ENCODE data around the gene PPDPF. TPM values are rescaled to one million over a fixed set of nuclear protein-coding genes. Genes with fewer than 3 reads are reported as not detected.

Gene PPDPF
- total RNA-seq, 1 donor from 2014 or later: 257 TPM

GRCh38 chr20:63543131-63543530 is 22.6 kb downstream of the PPDPF start:
- DNase-seq (ENCODE audit: low spot score) (no peak), ATAC-seq (no peak)
- intact Hi-C loops (cut with DNase I): no loop called here

- ATAC-seq (no peak), DNase-seq (ENCODE audit: low spot score) (no peak)
- intact Hi-C loops (cut with DNase I): no loop called here
Observed at GRCh38 chr20:63543733-63544132, 23.2 kb downstream of the PPDPF start.

GRCh38 chr20:63544241-63544957 is 23.8 kb downstream of the PPDPF start:
- no peak for ATAC-seq
- no peak for DNase-seq (ENCODE audit: low spot score)
- intact Hi-C loops (cut with DNase I): no loop called here

GRCh38 chr20:63544958-63545516 is 24.5 kb downstream of the PPDPF start:
- DNase-seq (ENCODE audit: low spot score) (no peak), ATAC-seq (no peak)
- intact Hi-C loops (cut with DNase I): no loop called here

- DNase-seq (ENCODE audit: low spot score): no peak
- intact Hi-C loops (cut with DNase I): no loop called here
- ATAC-seq: no peak
Observed at GRCh38 chr20:63545814-63546213, 25.2 kb downstream of the PPDPF start.

- intact Hi-C loops (cut with DNase I): no loop called here
Observed at GRCh38 chr20:63546256-63546955, 25.8 kb downstream of the PPDPF start.

GRCh38 chr20:63546956-63547724 is 26.6 kb downstream of the PPDPF start:
- intact Hi-C loops (cut with DNase I): no loop called here
- ATAC-seq: no peak
- DNase-seq (ENCODE audit: low spot score): no peak

More at GRCh38 chr20:63546256-63546955, 25.8 kb downstream of the PPDPF start:
- ATAC-seq (no peak), DNase-seq (ENCODE audit: low spot score) (no peak)

- DNase-seq (ENCODE audit: low spot score) (no peak), ATAC-seq (no peak)
- intact Hi-C loops (cut with DNase I): no loop called here
Observed at GRCh38 chr20:63547725-63548480, 27.3 kb downstream of the PPDPF start, which contains the start of gene SRMS. TSS of gene SRMS (minus strand) at chr20:63547749. CDS start at chr20:63547463, 286 bp downstream.

GRCh38 chr20:63548542-63548941 is 28.0 kb downstream of the PPDPF start:
- ATAC-seq: no peak
- intact Hi-C loops (cut with DNase I): no loop called here
- no peak for DNase-seq (ENCODE audit: low spot score)

- no peak for DNase-seq (ENCODE audit: low spot score)
- ATAC-seq: no peak
- intact Hi-C loops (cut with DNase I): no loop called here
Observed at GRCh38 chr20:63549019-63549418, 28.5 kb downstream of the PPDPF start.

- ATAC-seq (no peak), DNase-seq (ENCODE audit: low spot score) (no peak)
- intact Hi-C loops (cut with DNase I): no loop called here
Observed at GRCh38 chr20:63549679-63550282, 29.2 kb downstream of the PPDPF start.

- DNase-seq (ENCODE audit: low spot score) (no peak), ATAC-seq (no peak)
- intact Hi-C loops (cut with DNase I): no loop called here
Observed at GRCh38 chr20:63551068-63551467, 30.5 kb downstream of the PPDPF start.

- DNase-seq (ENCODE audit: low spot score) (no peak), ATAC-seq (peak; percentile 2)
- intact Hi-C loops (cut with DNase I): no loop called here
Observed at GRCh38 chr20:63552481-63553249, 32.1 kb downstream of the PPDPF start.

GRCh38 chr20:63553251-63553932 is 32.8 kb downstream of the PPDPF start:
- DNase-seq (ENCODE audit: low spot score) (peak; percentile 94), ATAC-seq (peak; percentile 90)
- intact Hi-C loops (cut with DNase I): no loop called here

- intact Hi-C loops (cut with DNase I): no loop called here
- DNase-seq (ENCODE audit: low spot score) (peak; percentile 79), ATAC-seq (peak; percentile 56)
Observed at GRCh38 chr20:63553933-63554290, 33.3 kb downstream of the PPDPF start, which contains the start of gene FNDC11. TSS of gene FNDC11 (plus strand) at chr20:63554159. CDS start at chr20:63555664, 1,505 bp downstream.

GRCh38 chr20:63554361-63555278 is 34.1 kb downstream of the PPDPF start:
- ATAC-seq: no peak
- intact Hi-C loops (cut with DNase I): no loop called here
- DNase-seq (ENCODE audit: low spot score): no peak

All from sciatic nerve (tissue), 2 donors.